ENCODE measurements around the gene TEAD1. TPM values are rescaled to one million over a fixed set of nuclear protein-coding genes. Genes with fewer than 3 reads are reported as not detected.

Gene TEAD1
- total and polyA plus RNA-seq, 2 donors (not counting 3 experiments of a cell fraction or from before 2014, with no cell fraction given): 15.3 to 49.0 TPM

DNA sequence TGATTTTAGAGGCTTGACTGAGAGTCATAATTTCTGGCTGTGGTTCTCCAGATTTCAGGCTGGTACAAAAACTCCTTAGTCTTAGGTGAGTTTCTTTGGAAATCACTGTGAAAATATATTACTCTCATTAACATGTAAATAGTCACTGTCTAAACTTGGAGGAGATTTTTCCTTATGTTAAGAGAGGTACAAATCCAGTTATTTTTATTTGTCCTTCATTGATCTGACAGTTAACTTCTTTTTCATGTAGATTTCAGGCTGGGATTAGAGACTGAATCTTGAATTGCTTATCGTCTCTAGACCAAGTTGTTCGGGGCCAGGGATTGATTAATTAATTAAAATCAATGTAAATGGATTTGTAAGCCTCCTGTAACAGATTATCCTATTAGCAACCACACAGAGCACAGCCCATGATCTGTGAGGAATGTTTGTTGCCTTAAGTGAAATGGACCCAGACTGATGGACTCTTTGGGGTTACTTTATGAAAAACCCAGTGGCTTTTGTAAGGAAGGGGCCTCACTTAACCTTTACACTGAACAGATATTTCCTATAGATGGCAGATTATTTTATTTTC is 21.1 kb downstream of the TEAD1 start:
- H3K27ac ChIP-seq (ENCODE audit: insufficient read depth, low read depth, low read length): no peak overlapping the region
- no TSS peak for BruUV-seq (replicated peaks)
- H3K9ac ChIP-seq (replicated peaks; ENCODE audit: extremely low read depth, insufficient read depth, low read length): no peak overlapping the region
- no peaks in the 10 kb centered on the region for H3K9me1 ChIP-seq (replicated peaks; ENCODE audit: control insufficient read depth, extremely low read depth, insufficient read depth, low read length)
- H3K4me3 ChIP-seq (replicated peaks in 1 of 3; ENCODE audit: insufficient read depth in 1 of 3, low read depth in 1 of 3, low read length in 3 of 3): no peak overlapping the region
- ChIA-PET POLR2A (no interaction called here), CTCF (interaction anchor here (1.4 to 3.0 kb wide), 3 partner anchors 96 to 190 kb away, joined by 3 to 14 read pairs (median 3); no protein-coding TSS in a partner anchor)
- DNase-seq (ENCODE audit: low read depth, low spot score) (no peak), FAIRE-seq (no peak)
- no peak overlapping the region for H2AFZ ChIP-seq (ENCODE audit: low read depth, low read length)
- H3K4me2 ChIP-seq (ENCODE audit: insufficient read depth, low read length): no peak overlapping the region
- TF ChIP-seq MYC (IDR thresholded peaks at IDR 0.05; ENCODE audit: low read depth, low read length) (no peak), EZH2 (IDR thresholded peaks at IDR 0.05; ENCODE audit: borderline replicate concordance, low read depth, low read length, severe bottlenecking) (no peak), JUN (IDR thresholded peaks at IDR 0.05; ENCODE audit: borderline replicate concordance, insufficient read depth, insufficient read length, low read depth) (no peak), FOS (IDR thresholded peaks at IDR 0.05; ENCODE audit: borderline replicate concordance, insufficient read depth, low read length) (no peak), POLR2AphosphoS5 (IDR thresholded peaks at IDR 0.05; ENCODE audit: insufficient read depth, low read depth, low read length) (no peak), POLR2A (IDR thresholded peaks at IDR 0.05; ENCODE audit: low read depth, low read length) (no peak), GATA2 (IDR thresholded peaks at IDR 0.05; ENCODE audit: insufficient read depth, insufficient read length, low read depth, low read length) (no peak)
- TF ChIP-seq, protein P1, sequence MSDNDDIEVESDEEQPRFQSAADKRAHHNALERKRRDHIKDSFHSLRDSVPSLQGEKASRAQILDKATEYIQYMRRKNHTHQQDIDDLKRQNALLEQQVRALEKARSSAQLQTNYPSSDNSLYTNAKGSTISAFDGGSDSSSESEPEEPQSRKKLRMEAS (IDR thresholded peaks at IDR 0.05; ENCODE audit: insufficient read depth, insufficient read length): no peak
- TF ChIP-seq, protein P2, sequence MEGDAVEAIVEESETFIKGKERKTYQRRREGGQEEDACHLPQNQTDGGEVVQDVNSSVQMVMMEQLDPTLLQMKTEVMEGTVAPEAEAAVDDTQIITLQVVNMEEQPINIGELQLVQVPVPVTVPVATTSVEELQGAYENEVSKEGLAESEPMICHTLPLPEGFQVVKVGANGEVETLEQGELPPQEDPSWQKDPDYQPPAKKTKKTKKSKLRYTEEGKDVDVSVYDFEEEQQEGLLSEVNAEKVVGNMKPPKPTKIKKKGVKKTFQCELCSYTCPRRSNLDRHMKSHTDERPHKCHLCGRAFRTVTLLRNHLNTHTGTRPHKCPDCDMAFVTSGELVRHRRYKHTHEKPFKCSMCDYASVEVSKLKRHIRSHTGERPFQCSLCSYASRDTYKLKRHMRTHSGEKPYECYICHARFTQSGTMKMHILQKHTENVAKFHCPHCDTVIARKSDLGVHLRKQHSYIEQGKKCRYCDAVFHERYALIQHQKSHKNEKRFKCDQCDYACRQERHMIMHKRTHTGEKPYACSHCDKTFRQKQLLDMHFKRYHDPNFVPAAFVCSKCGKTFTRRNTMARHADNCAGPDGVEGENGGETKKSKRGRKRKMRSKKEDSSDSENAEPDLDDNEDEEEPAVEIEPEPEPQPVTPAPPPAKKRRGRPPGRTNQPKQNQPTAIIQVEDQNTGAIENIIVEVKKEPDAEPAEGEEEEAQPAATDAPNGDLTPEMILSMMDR (IDR thresholded peaks at IDR 0.05; ENCODE audit: extremely low read depth in 1 of 2, insufficient read depth in 1 of 2, low read depth in 1 of 2, low read length in 2 of 2): no peak
- H3K9me3 ChIP-seq (replicated peaks; ENCODE audit: control insufficient read depth, insufficient read depth, low read length): no peaks in the 10 kb centered on the region
- H3K27me3 ChIP-seq (ENCODE audit: control insufficient read depth in 2 of 2, insufficient read depth in 2 of 2, low read length in 2 of 2): no peaks in the 10 kb centered on the region
- intact Hi-C loops (cut with micrococcal nuclease): loop anchor here (10.0 kb wide), 1 partner anchor 721 kb away; no protein-coding TSS in a partner anchor
- dilution Hi-C loops (cut with MboI; ENCODE audit: extremely low pct_ligation_motif_present, low sequenced_read_pairs): no loop called here
- H3K4me1 ChIP-seq (ENCODE audit: control insufficient read depth, extremely low read depth, insufficient read depth, low read length): peaks cover 48% of the 10 kb centered on the region
- no peaks in the 10 kb centered on the region for H3K36me3 ChIP-seq (ENCODE audit: control insufficient read depth in 2 of 2, extremely low read depth in 1 of 2, insufficient read depth in 2 of 2, low read length in 2 of 2)
- peaks cover 57% of the 10 kb centered on the region for H3K79me2 ChIP-seq (ENCODE audit: control insufficient read depth, insufficient read depth, low read length)
- H4K20me1 ChIP-seq (replicated peaks; ENCODE audit: control insufficient read depth, extremely low read depth, insufficient read depth, low read length): no peaks in the 10 kb centered on the region
